K562 (cell line): ENCODE results near the gene TMEM127. TPM values are rescaled to one million over a fixed set of nuclear protein-coding genes. Genes with fewer than 3 reads are reported as not detected.

Source experiments
- CCNT2 ChIP-seq: IDR thresholded peaks from 2 replicates; pipeline ENCODE4 v1.6.1; 2011; ENCODE audit warnings: borderline replicate concordance, low read depth, mild to moderate bottlenecking, moderate library complexity, mixed read lengths, low read length; ENCODE audit not compliant: insufficient read length; ENCODE audit errors: extremely low read depth
- FOXP1 ChIP-seq: sonication (generic); formaldehyde crosslinking; IDR thresholded peaks from 2 replicates; pipeline ENCODE4 v1.8.0; 2022; ENCODE audit warnings: mild to moderate bottlenecking, missing genetic modification reagents
- HDAC8 ChIP-seq: fragments of 450-650 bp; IDR thresholded peaks from 2 replicates; pipeline ENCODE4 v1.6.1; 2016; ENCODE audit warnings: mild to moderate bottlenecking, missing genetic modification characterization, moderate library complexity, missing compliant biosample characterization
- ILK ChIP-seq: fragments of 450-650 bp; IDR thresholded peaks from 2 replicates; pipeline ENCODE4 v1.6.1; 2016; ENCODE audit warnings: missing genetic modification characterization, low read depth, mild to moderate bottlenecking, missing compliant biosample characterization, moderate library complexity, borderline replicate concordance
- MEIS2 ChIP-seq: fragments of 450-650 bp; IDR thresholded peaks from 2 replicates; pipeline ENCODE4 v1.6.1; 2014; ENCODE audit warnings: mild to moderate bottlenecking; ENCODE audit not compliant: partially characterized antibody
- MIER1 ChIP-seq: fragments of 450-650 bp; IDR thresholded peaks from 2 replicates; pipeline ENCODE4 v1.6.1; 2016; ENCODE audit warnings: antibody characterized with exemption, mild to moderate bottlenecking, low read depth
- SOX6 ChIP-seq: fragments of 450-650 bp; IDR thresholded peaks from 2 replicates; pipeline ENCODE4 v1.6.1; 2014; ENCODE audit warnings: mild to moderate bottlenecking
- TAF7 ChIP-seq: fragments of 450-650 bp; IDR thresholded peaks from 2 replicates; pipeline ENCODE4 v1.6.1; 2016; ENCODE audit warnings: missing genetic modification characterization, missing compliant biosample characterization
- TOE1 ChIP-seq, 2 experiments: fragments of 450-650 bp in 1 of 2; sonication (generic) in 1 of 2; formaldehyde crosslinking in 1 of 2; IDR thresholded peaks; 2 replicates each; pipeline versions ENCODE4 v1.7.1 to v1.8.0; 2016 to 2022; ENCODE audit warnings: borderline replicate concordance in 2 of 2, mild to moderate bottlenecking in 2 of 2, antibody characterized with exemption in 1 of 2, inconsistent platforms in 1 of 2, low read depth in 1 of 2, missing genetic modification reagents in 1 of 2, moderate library complexity in 1 of 2
- polyA plus RNA-seq, 8 experiments: library from polyadenylated mRNA; depleted of rRNA in 4 of 8; stranded (reverse) in 5 of 8; unstranded in 3 of 8; fragments of >200 nt; fragmentation: Nextera tagmentation in 2 of 8; fragmentation: Illumina TruSeq in 1 of 8; extraction: Ambion mirVana in 2 of 8; extraction: Trizol in 1 of 8; gene quantifications; 2 replicates each; pipeline versions ENCODE4 v1.2.1 to v1.2.3, GENCODE V29; 2011 to 2014; ENCODE audit warnings: inconsistent platforms in 1 of 8, missing spikeins in 1 of 8
- total RNA-seq, 7 experiments: library from RNA; depleted of rRNA in 6 of 7; stranded (reverse); fragments of >200 nt in 6 of 7; fragmentation: Illumina TruSeq in 2 of 7; extraction: Trizol in 2 of 7; gene quantifications; 2 replicates each; pipeline versions ENCODE4 v1.2.1 to v1.2.3, GENCODE V29; 2011 to 2021; ENCODE audit warnings: low replicate concordance in 1 of 7
- TF ChIP-seq, protein P1 (sequence below): IDR thresholded peaks from 2 replicates; pipeline ENCODE4 v1.6.1; 2014; ENCODE audit warnings: antibody characterized with exemption
- TF ChIP-seq, protein P2 (sequence below), 2 experiments: fragments of 450-650 bp; IDR thresholded peaks; 2 replicates each; pipeline ENCODE4 v1.6.1; 2018; ENCODE audit warnings: mild to moderate bottlenecking in 2 of 2, low read depth in 1 of 2; ENCODE audit not compliant: partially characterized antibody in 2 of 2
- TF ChIP-seq, protein P3 (sequence below), 2 experiments: fragments of 450-650 bp; IDR thresholded peaks; 2 replicates each; pipeline ENCODE4 v1.6.1; 2016
- TF ChIP-seq, protein P4 (sequence below): fragments of 200-800 bp; sonication (Bioruptor generic); IDR thresholded peaks from 2 replicates; pipeline ENCODE4 v1.6.1; 2016; ENCODE audit warnings: missing genetic modification characterization, missing compliant biosample characterization

Gene TMEM127
- total and polyA plus RNA-seq, 9 of the 15 experiments (the other 6 are each of a cell fraction or from before 2014, with no cell fraction given), result 1.7 to 20.0 (median 9.9) TPM

DNA sequence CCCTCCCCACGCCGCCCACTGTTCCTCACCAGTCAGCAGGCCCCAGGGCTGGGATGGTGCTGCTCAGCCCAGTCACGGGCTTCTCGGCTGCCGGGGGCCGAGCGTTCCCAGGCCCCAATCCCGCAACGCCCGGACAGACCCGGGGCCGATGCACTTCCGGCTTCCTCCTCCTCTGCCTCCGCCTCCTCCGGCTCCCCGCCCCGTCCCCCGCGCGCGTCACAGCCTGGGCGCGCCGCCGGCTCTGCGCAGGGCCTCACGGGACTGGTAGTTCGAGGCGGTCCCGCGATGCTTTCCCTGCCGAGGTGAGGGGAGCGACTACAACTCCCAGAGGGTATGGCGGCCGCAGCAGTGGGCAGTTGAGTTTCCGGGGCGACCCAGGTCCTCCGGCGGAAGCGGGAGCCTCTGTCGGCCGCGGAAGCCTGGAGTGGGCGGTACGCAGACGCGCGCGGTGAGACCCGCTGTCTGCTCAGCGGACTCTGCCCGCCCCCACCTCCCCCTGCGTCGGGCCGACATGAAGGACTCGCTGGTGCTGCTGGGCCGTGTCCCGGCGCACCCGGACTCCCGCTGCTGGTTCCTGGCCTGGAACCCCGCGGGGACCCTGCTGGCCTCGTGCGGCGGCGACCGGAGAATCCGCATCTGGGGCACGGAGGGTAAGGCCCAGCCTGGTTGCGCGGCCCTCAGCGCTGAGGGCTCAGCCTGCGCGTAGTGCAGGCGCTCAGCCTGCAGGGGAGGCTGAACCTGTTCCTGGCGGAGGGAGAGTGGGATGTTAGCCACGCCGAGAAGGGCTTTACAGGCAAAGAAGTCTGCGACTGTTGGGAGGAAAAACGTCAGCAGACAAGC lies at the start of gene TMEM127, which contains the start of gene CIAO1 (continued):
- TF ChIP-seq, protein P1, sequence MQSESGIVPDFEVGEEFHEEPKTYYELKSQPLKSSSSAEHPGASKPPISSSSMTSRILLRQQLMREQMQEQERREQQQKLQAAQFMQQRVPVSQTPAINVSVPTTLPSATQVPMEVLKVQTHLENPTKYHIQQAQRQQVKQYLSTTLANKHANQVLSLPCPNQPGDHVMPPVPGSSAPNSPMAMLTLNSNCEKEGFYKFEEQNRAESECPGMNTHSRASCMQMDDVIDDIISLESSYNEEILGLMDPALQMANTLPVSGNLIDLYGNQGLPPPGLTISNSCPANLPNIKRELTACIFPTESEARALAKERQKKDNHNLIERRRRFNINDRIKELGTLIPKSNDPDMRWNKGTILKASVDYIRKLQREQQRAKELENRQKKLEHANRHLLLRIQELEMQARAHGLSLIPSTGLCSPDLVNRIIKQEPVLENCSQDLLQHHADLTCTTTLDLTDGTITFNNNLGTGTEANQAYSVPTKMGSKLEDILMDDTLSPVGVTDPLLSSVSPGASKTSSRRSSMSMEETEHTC, result peak; percentile 56; the same call in 1 of the 2 replicates
- TF ChIP-seq ILK (tag), result no peak
- no peak for TF ChIP-seq FOXP1 (CRISPR knock-in tag)
- TF ChIP-seq, protein P2, sequence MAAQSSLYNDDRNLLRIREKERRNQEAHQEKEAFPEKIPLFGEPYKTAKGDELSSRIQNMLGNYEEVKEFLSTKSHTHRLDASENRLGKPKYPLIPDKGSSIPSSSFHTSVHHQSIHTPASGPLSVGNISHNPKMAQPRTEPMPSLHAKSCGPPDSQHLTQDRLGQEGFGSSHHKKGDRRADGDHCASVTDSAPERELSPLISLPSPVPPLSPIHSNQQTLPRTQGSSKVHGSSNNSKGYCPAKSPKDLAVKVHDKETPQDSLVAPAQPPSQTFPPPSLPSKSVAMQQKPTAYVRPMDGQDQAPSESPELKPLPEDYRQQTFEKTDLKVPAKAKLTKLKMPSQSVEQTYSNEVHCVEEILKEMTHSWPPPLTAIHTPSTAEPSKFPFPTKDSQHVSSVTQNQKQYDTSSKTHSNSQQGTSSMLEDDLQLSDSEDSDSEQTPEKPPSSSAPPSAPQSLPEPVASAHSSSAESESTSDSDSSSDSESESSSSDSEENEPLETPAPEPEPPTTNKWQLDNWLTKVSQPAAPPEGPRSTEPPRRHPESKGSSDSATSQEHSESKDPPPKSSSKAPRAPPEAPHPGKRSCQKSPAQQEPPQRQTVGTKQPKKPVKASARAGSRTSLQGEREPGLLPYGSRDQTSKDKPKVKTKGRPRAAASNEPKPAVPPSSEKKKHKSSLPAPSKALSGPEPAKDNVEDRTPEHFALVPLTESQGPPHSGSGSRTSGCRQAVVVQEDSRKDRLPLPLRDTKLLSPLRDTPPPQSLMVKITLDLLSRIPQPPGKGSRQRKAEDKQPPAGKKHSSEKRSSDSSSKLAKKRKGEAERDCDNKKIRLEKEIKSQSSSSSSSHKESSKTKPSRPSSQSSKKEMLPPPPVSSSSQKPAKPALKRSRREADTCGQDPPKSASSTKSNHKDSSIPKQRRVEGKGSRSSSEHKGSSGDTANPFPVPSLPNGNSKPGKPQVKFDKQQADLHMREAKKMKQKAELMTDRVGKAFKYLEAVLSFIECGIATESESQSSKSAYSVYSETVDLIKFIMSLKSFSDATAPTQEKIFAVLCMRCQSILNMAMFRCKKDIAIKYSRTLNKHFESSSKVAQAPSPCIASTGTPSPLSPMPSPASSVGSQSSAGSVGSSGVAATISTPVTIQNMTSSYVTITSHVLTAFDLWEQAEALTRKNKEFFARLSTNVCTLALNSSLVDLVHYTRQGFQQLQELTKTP (IDR thresholded peaks at IDR 0.05; ENCODE audit: low read depth in 1 of 2, partially characterized antibody in 2 of 2), result peak in 1 of 2 experiments; percentile 93
- no peak for TF ChIP-seq TAF7
- TF ChIP-seq, protein P3, sequence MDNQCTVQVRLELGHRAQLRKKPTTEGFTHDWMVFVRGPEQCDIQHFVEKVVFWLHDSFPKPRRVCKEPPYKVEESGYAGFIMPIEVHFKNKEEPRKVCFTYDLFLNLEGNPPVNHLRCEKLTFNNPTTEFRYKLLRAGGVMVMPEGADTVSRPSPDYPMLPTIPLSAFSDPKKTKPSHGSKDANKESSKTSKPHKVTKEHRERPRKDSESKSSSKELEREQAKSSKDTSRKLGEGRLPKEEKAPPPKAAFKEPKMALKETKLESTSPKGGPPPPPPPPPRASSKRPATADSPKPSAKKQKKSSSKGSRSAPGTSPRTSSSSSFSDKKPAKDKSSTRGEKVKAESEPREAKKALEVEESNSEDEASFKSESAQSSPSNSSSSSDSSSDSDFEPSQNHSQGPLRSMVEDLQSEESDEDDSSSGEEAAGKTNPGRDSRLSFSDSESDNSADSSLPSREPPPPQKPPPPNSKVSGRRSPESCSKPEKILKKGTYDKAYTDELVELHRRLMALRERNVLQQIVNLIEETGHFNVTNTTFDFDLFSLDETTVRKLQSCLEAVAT (IDR thresholded peaks at IDR 0.05), result no peak
- TF ChIP-seq SOX6, result peak; percentile 9; the same call in 1 of the 2 replicates
- TF ChIP-seq HDAC8 (tag), result no peak; the same call in 1 of the 2 replicates
- TF ChIP-seq CCNT2, result peak; percentile 47
- TF ChIP-seq, protein P4, sequence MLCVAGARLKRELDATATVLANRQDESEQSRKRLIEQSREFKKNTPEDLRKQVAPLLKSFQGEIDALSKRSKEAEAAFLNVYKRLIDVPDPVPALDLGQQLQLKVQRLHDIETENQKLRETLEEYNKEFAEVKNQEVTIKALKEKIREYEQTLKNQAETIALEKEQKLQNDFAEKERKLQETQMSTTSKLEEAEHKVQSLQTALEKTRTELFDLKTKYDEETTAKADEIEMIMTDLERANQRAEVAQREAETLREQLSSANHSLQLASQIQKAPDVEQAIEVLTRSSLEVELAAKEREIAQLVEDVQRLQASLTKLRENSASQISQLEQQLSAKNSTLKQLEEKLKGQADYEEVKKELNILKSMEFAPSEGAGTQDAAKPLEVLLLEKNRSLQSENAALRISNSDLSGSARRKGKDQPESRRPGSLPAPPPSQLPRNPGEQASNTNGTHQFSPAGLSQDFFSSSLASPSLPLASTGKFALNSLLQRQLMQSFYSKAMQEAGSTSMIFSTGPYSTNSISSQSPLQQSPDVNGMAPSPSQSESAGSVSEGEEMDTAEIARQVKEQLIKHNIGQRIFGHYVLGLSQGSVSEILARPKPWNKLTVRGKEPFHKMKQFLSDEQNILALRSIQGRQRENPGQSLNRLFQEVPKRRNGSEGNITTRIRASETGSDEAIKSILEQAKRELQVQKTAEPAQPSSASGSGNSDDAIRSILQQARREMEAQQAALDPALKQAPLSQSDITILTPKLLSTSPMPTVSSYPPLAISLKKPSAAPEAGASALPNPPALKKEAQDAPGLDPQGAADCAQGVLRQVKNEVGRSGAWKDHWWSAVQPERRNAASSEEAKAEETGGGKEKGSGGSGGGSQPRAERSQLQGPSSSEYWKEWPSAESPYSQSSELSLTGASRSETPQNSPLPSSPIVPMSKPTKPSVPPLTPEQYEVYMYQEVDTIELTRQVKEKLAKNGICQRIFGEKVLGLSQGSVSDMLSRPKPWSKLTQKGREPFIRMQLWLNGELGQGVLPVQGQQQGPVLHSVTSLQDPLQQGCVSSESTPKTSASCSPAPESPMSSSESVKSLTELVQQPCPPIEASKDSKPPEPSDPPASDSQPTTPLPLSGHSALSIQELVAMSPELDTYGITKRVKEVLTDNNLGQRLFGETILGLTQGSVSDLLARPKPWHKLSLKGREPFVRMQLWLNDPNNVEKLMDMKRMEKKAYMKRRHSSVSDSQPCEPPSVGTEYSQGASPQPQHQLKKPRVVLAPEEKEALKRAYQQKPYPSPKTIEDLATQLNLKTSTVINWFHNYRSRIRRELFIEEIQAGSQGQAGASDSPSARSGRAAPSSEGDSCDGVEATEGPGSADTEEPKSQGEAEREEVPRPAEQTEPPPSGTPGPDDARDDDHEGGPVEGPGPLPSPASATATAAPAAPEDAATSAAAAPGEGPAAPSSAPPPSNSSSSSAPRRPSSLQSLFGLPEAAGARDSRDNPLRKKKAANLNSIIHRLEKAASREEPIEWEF (CRISPR knock-in tag), result no peak
- peak; percentile 73 for TF ChIP-seq MEIS2
- no peak; the same call in 1 of the 2 replicates for TF ChIP-seq TOE1 (IDR thresholded peaks at IDR 0.05; ENCODE audit: borderline replicate concordance)
- TF ChIP-seq TOE1 (CRISPR knock-in tag; IDR thresholded peaks at IDR 0.05; ENCODE audit: borderline replicate concordance, low read depth), result no peak
- no peak for TF ChIP-seq MIER1
